GM12874 (cell line): ENCODE measurements around the gene ALS2CL.

ENCODE experiments used
- CTCF ChIP-seq: IDR thresholded peaks from 2 replicates; pipeline ENCODE4 v1.5.1; 2011; ENCODE audit warnings: low read depth, mild to moderate bottlenecking, control low read depth, low read length, moderate library complexity; ENCODE audit not compliant: insufficient read depth

Gene ALS2CL

GRCh38 chr3:46699676-46700523 is 6.4 kb upstream of the ALS2CL start:
- no peak for TF ChIP-seq CTCF

GRCh38 chr3:46695962-46696894 is 2.7 kb upstream of the ALS2CL start:
- TF ChIP-seq CTCF = no peak

- peak; percentile 39; the same call in 1 of the 2 replicates for TF ChIP-seq CTCF
Observed at GRCh38 chr3:46695177-46695961, 1.9 kb upstream of the ALS2CL start.

GRCh38 chr3:46694520-46694919 is 1.0 kb upstream of the ALS2CL start:
- no peak for TF ChIP-seq CTCF

GRCh38 chr3:46693892-46694226 is 380 bp upstream of the ALS2CL start:
- TF ChIP-seq CTCF = no peak

GRCh38 chr3:46692566-46692990 is 901 bp downstream of the ALS2CL start:
- TF ChIP-seq CTCF = no peak

- no peak for TF ChIP-seq CTCF
Observed at GRCh38 chr3:46690798-46691197, 2.7 kb downstream of the ALS2CL start.
